Stimulated activated CD4-positive, alpha-beta T cell treated with anti-CD3 and anti-CD28 coated beads, Interleukin-15, amount 100 ng/mL, for 24 hours (primary cell): ENCODE data around the gene XPR1.

Source experiments
- DNase-seq: peaks from one replicate; pipeline ENCODE4 v3.0.0-alpha.2; 2020

The XPR1 gene

GRCh38 chr1:180936110-180937011, 304.5 kb downstream of the XPR1 start:
- no peak for DNase-seq

- DNase-seq = no peak
These were observed 305.2 kb downstream of the XPR1 start for GRCh38 chr1:180937012-180937372.

GRCh38 chr1:180937624-180938225, 305.9 kb downstream of the XPR1 start:
- DNase-seq = no peak

- no peak for DNase-seq
These were observed 307.4 kb downstream of the XPR1 start for GRCh38 chr1:180939073-180939710.

GRCh38 chr1:180939711-180940103, 307.9 kb downstream of the XPR1 start:
- DNase-seq = no peak
